Breast epithelium (tissue), 3 donors: ENCODE results near the gene TUBD1.

ENCODE experiments used
- POLR2A ChIP-seq: fragments of 450-650 bp; IDR thresholded peaks from one replicate; pipeline ENCODE4 v1.6.1; 2016; ENCODE audit warnings: antibody characterized with exemption, mild to moderate bottlenecking, moderate library complexity
- POLR2AphosphoS5 ChIP-seq, 3 donors: sonication (generic); formaldehyde crosslinking; IDR thresholded peaks; one replicate each; pipeline ENCODE4 v1.6.1; 2017; ENCODE audit warnings: antibody characterized with exemption in 3 of 3
- TF ChIP-seq, protein P1 (sequence below), 3 donors: fragments of 450-650 bp; IDR thresholded peaks; one replicate each; pipeline ENCODE4 v1.5.1; 2016 to 2017; ENCODE audit warnings: antibody characterized with exemption in 3 of 3, mild to moderate bottlenecking in 3 of 3, moderate library complexity in 3 of 3

DNA sequence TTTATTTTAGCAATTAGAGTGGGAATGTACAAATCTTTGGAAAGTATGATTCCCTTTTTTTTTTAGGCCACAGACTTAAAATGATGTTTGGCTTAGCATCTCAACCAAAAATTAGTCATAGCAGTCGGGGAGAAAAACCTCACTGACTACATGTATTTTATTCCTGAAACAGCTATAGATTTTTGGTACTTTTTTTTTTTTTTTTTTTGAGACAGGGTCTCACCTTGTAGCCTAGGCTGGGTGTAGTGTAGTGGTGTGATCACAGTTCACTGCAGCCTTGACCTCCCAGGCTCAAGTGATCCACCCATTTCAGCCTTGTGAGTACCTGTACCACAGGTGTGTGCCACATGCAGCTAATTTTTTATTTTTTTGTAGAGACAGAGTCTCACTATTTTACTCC lies 48.4 kb upstream of the TUBD1 start:
- TF ChIP-seq, protein P1, sequence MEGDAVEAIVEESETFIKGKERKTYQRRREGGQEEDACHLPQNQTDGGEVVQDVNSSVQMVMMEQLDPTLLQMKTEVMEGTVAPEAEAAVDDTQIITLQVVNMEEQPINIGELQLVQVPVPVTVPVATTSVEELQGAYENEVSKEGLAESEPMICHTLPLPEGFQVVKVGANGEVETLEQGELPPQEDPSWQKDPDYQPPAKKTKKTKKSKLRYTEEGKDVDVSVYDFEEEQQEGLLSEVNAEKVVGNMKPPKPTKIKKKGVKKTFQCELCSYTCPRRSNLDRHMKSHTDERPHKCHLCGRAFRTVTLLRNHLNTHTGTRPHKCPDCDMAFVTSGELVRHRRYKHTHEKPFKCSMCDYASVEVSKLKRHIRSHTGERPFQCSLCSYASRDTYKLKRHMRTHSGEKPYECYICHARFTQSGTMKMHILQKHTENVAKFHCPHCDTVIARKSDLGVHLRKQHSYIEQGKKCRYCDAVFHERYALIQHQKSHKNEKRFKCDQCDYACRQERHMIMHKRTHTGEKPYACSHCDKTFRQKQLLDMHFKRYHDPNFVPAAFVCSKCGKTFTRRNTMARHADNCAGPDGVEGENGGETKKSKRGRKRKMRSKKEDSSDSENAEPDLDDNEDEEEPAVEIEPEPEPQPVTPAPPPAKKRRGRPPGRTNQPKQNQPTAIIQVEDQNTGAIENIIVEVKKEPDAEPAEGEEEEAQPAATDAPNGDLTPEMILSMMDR (IDR thresholded peaks at IDR 0.05) = no peak
- TF ChIP-seq POLR2A (no peak), POLR2AphosphoS5 (IDR thresholded peaks at IDR 0.05) (no peak)
